ENCODE results near the gene AUTS2. TPM values are rescaled to one million over a fixed set of nuclear protein-coding genes. Genes with fewer than 3 reads are reported as not detected.

Gene AUTS2
- total RNA-seq, 1 donor from 2014 or later = 53.0 TPM

- DNase-seq (ENCODE audit: extremely low spot score in 2 of 2) = no peak
- Histone ChIP-seq H3K4me3 (no peak overlapping the region), H3K4me1 (peaks cover 26% of the 10 kb centered on the region), H3K36me3 (no peaks in the 10 kb centered on the region), H3K27ac (no peak overlapping the region), H3K27me3 (no peaks in the 10 kb centered on the region), H3K9me3 (no peaks in the 10 kb centered on the region)
- TF ChIP-seq POLR2AphosphoS5 (IDR thresholded peaks at IDR 0.05; ENCODE audit: insufficient read depth in 1 of 2, low read depth in 1 of 2) (no peak), CTCF (IDR thresholded peaks at IDR 0.05) (no peak), POLR2A (IDR thresholded peaks at IDR 0.05) (no peak)
- intact Hi-C loops (cut with DNase I) = no loop called here
Observed at GRCh38 chr7:70700941-70701425, 1102.7 kb downstream of the AUTS2 start.

- Histone ChIP-seq H3K4me3 (no peak overlapping the region), H3K36me3 (no peaks in the 10 kb centered on the region), H3K4me1 (peaks cover 23% of the 10 kb centered on the region), H3K27ac (no peak overlapping the region), H3K27me3 (no peaks in the 10 kb centered on the region), H3K9me3 (no peaks in the 10 kb centered on the region)
- DNase-seq (ENCODE audit: extremely low spot score in 2 of 2) = no peak
- TF ChIP-seq CTCF (IDR thresholded peaks at IDR 0.05) (no peak), POLR2A (IDR thresholded peaks at IDR 0.05) (no peak), POLR2AphosphoS5 (IDR thresholded peaks at IDR 0.05; ENCODE audit: insufficient read depth in 1 of 2, low read depth in 1 of 2) (no peak)
- intact Hi-C loops (cut with DNase I) = no loop called here
Observed at GRCh38 chr7:70701477-70701876, 1103.2 kb downstream of the AUTS2 start.

- no peak overlapping the region for H3K27ac ChIP-seq
- peaks cover 18% of the 10 kb centered on the region for H3K4me1 ChIP-seq
- no peak for TF ChIP-seq POLR2AphosphoS5 (IDR thresholded peaks at IDR 0.05; ENCODE audit: insufficient read depth in 1 of 2, low read depth in 1 of 2)
- TF ChIP-seq POLR2A (IDR thresholded peaks at IDR 0.05) = no peak
- TF ChIP-seq CTCF (IDR thresholded peaks at IDR 0.05) = no peak
- H3K36me3 ChIP-seq = no peaks in the 10 kb centered on the region
- no peaks in the 10 kb centered on the region for H3K9me3 ChIP-seq
- no peak for DNase-seq (ENCODE audit: extremely low spot score in 2 of 2)
- H3K27me3 ChIP-seq = no peaks in the 10 kb centered on the region
- intact Hi-C loops (cut with DNase I) = no loop called here
- H3K4me3 ChIP-seq = no peak overlapping the region
Observed at GRCh38 chr7:70701991-70702390, 1103.7 kb downstream of the AUTS2 start.

GRCh38 chr7:70703785-70704184, 1105.5 kb downstream of the AUTS2 start:
- intact Hi-C loops (cut with DNase I) = no loop called here
- TF ChIP-seq POLR2AphosphoS5 (IDR thresholded peaks at IDR 0.05; ENCODE audit: insufficient read depth in 1 of 2, low read depth in 1 of 2) (no peak), CTCF (IDR thresholded peaks at IDR 0.05) (no peak), POLR2A (IDR thresholded peaks at IDR 0.05) (no peak)
- H3K4me1 ChIP-seq = peaks cover 16% of the 10 kb centered on the region

GRCh38 chr7:70704831-70705346, 1106.6 kb downstream of the AUTS2 start:
- Histone ChIP-seq H3K4me3 (no peak overlapping the region), H3K27me3 (no peaks in the 10 kb centered on the region), H3K36me3 (no peaks in the 10 kb centered on the region), H3K4me1 (peaks cover 21% of the 10 kb centered on the region), H3K27ac (no peak overlapping the region), H3K9me3 (no peaks in the 10 kb centered on the region)
- TF ChIP-seq POLR2A (IDR thresholded peaks at IDR 0.05) = no peak
- TF ChIP-seq POLR2AphosphoS5 (IDR thresholded peaks at IDR 0.05; ENCODE audit: insufficient read depth in 1 of 2, low read depth in 1 of 2) = no peak
- TF ChIP-seq CTCF (IDR thresholded peaks at IDR 0.05) = no peak
- intact Hi-C loops (cut with DNase I) = no loop called here
- DNase-seq (ENCODE audit: extremely low spot score in 2 of 2) = no peak

More at GRCh38 chr7:70703785-70704184, 1105.5 kb downstream of the AUTS2 start:
- Histone ChIP-seq H3K36me3 (no peaks in the 10 kb centered on the region), H3K9me3 (no peaks in the 10 kb centered on the region), H3K4me3 (no peak overlapping the region), H3K27ac (no peak overlapping the region), H3K27me3 (no peaks in the 10 kb centered on the region)
- no peak for DNase-seq (ENCODE audit: extremely low spot score in 2 of 2)

All from vagina (tissue), 2 donors.